Stomach (tissue), 9 donors: Measurements from ENCODE around the gene TPRN. TPM values are rescaled to one million over a fixed set of nuclear protein-coding genes. Genes with fewer than 3 reads are reported as not detected.
"Not testable (repeated sequence)": the region's sequence is repeated elsewhere in the genome, so short reads cannot be mapped to it uniquely, and the experiment has no call there.

Experiments used
- DNase-seq, 2 donors: peaks; one replicate each; pipeline versions ENCODE4 v3.0.0 to v3.0.0-alpha.2; 2013 to 2019
- H3K27ac ChIP-seq, 5 donors: fragments of 200-600 bp in 4 of 5; sonication (generic) in 4 of 5; one replicate each; pipeline ENCODE4 v1.5.1; 2013 to 2019; ENCODE audit warnings: mild to moderate bottlenecking in 1 of 5, moderate library complexity in 1 of 5
- H3K27me3 ChIP-seq, 3 donors: fragments of 200-600 bp; sonication (generic); one replicate each; pipeline ENCODE4 v1.5.1; 2017 to 2019; ENCODE audit warnings: mixed run types in 1 of 3
- H3K36me3 ChIP-seq, 4 donors: fragments of 200-600 bp; sonication (generic); 1 replicate in 3 of 4; 2 replicates in 1 of 4; pipeline ENCODE4 v1.5.1; 2016 to 2019
- H3K4me1 ChIP-seq, 4 donors: fragments of 200-600 bp; sonication (generic); one replicate each; pipeline ENCODE4 v1.5.1; 2016 to 2019
- H3K4me3 ChIP-seq, 4 donors: fragments of 200-600 bp; sonication (generic) in 3 of 4; one replicate each; pipeline ENCODE4 v1.5.1; 2016 to 2019; ENCODE audit warnings: mild to moderate bottlenecking in 1 of 4
- H3K9me3 ChIP-seq, 4 donors: fragments of 200-600 bp; sonication (generic); one replicate each; pipeline ENCODE4 v1.5.1; 2016 to 2019
- EP300 ChIP-seq: sonication (generic); formaldehyde crosslinking; IDR thresholded peaks from one replicate; pipeline ENCODE4 v1.6.1; 2017; ENCODE audit warnings: antibody characterized with exemption
- POLR2A ChIP-seq, 4 donors: fragments of 450-650 bp; IDR thresholded peaks; one replicate each; pipeline ENCODE4 v1.6.1; 2016; ENCODE audit warnings: antibody characterized with exemption in 4 of 4, control low read depth in 2 of 4, mild to moderate bottlenecking in 1 of 4, moderate library complexity in 1 of 4
- POLR2AphosphoS5 ChIP-seq, 3 donors: sonication (generic); formaldehyde crosslinking; IDR thresholded peaks; one replicate each; pipeline ENCODE4 v1.6.1; 2016; ENCODE audit warnings: antibody characterized with exemption in 3 of 3
- WGBS, 5 donors: extraction: QIAGEN DNeasy Blood & Tissue Kit in 3 of 5; methylation state at CpG; one replicate each; pipeline versions ENCODE4 v1.1.5 to v1.1.7; 2013 to 2018; 5-methylcytosine and 5-hydroxymethylcytosine counted together
- intact Hi-C: fragments of 100-400 bp; cut with DNase I; formaldehyde crosslinking; loops from one replicate; pipeline ENCODE4 v1.15.1; 2023; ENCODE audit warnings: low total_unique reads
- polyA plus RNA-seq, 3 donors: library from polyadenylated mRNA; stranded (reverse); fragments of 200-250 nt; gene quantifications; one replicate each; pipeline ENCODE4 v1.2.3, GENCODE V29; 2013
- total RNA-seq, 5 donors: library from RNA; depleted of rRNA; stranded (reverse); fragments of >200 nt; gene quantifications; one replicate each; pipeline versions ENCODE4 v1.1.0 to v1.2.3, GENCODE V29; 2014 to 2016
- TF ChIP-seq, protein P1 (sequence below), 7 experiments: fragments of 450-650 bp in 4 of 7; fragments of 200-600 bp in 3 of 7; sonication (generic) in 3 of 7; IDR thresholded peaks; one replicate each; pipeline ENCODE4 v1.5.1; 2016 to 2019; ENCODE audit warnings: antibody characterized with exemption in 7 of 7, control low read depth in 2 of 7, mild to moderate bottlenecking in 1 of 7
- donor health status: healthy with polysubstance abuse.
- donor health status: Bipolar disorder and iron deficiency.
- donor health status: healthy.

Gene TPRN
- total and polyA plus RNA-seq, 8 donors, result 8.8 to 161 (median 24.6) TPM

GRCh38 chr9:137245450-137246421 is 45.2 kb upstream of the TPRN start:
- TF ChIP-seq EP300 (no peak), POLR2A (IDR thresholded peaks at IDR 0.05) (no peak), POLR2AphosphoS5 (IDR thresholded peaks at IDR 0.05) (no peak)
- TF ChIP-seq, protein P1, sequence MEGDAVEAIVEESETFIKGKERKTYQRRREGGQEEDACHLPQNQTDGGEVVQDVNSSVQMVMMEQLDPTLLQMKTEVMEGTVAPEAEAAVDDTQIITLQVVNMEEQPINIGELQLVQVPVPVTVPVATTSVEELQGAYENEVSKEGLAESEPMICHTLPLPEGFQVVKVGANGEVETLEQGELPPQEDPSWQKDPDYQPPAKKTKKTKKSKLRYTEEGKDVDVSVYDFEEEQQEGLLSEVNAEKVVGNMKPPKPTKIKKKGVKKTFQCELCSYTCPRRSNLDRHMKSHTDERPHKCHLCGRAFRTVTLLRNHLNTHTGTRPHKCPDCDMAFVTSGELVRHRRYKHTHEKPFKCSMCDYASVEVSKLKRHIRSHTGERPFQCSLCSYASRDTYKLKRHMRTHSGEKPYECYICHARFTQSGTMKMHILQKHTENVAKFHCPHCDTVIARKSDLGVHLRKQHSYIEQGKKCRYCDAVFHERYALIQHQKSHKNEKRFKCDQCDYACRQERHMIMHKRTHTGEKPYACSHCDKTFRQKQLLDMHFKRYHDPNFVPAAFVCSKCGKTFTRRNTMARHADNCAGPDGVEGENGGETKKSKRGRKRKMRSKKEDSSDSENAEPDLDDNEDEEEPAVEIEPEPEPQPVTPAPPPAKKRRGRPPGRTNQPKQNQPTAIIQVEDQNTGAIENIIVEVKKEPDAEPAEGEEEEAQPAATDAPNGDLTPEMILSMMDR (IDR thresholded peaks at IDR 0.05), result no peak
- intact Hi-C loops, result no loop called here
- Histone ChIP-seq H3K36me3 (peaks cover 16 to 22% (median 21%) of the 10 kb centered on the region in 4 donors), H3K4me3 (no peak overlapping the region), H3K9me3 (no peaks in the 10 kb centered on the region), H3K27me3 (no peaks in the 10 kb centered on the region), H3K4me1 (peaks cover 20 to 28% (median 27%) of the 10 kb centered on the region in 4 donors), H3K27ac (no peak overlapping the region)
- no peak for DNase-seq
- WGBS, 5 donors, result 85 to 92% (median 89%) methylated on average over 20 to 25 of the region's 25 CpGs

GRCh38 chr9:137244486-137245449 is 44.2 kb upstream of the TPRN start:
- WGBS, 5 donors, result 57 to 71% (median 66%) methylated on average over 21 to 36 of the region's 36 CpGs
- Histone ChIP-seq H3K4me1 (peaks cover 25 to 35% (median 33%) of the 10 kb centered on the region in 4 donors), H3K27ac (no peak overlapping the region), H3K4me3 (no peak overlapping the region), H3K9me3 (no peaks in the 10 kb centered on the region), H3K27me3 (no peaks in the 10 kb centered on the region), H3K36me3 (peaks cover 16 to 22% (median 21%) of the 10 kb centered on the region in 4 donors)
- intact Hi-C loops, result no loop called here
- TF ChIP-seq POLR2AphosphoS5 (IDR thresholded peaks at IDR 0.05) (no peak), POLR2A (IDR thresholded peaks at IDR 0.05) (no peak), EP300 (no peak)
- TF ChIP-seq, protein P1 (IDR thresholded peaks at IDR 0.05), result no peak
- peak in 1 of 2 donors; percentile 42 for DNase-seq

DNA sequence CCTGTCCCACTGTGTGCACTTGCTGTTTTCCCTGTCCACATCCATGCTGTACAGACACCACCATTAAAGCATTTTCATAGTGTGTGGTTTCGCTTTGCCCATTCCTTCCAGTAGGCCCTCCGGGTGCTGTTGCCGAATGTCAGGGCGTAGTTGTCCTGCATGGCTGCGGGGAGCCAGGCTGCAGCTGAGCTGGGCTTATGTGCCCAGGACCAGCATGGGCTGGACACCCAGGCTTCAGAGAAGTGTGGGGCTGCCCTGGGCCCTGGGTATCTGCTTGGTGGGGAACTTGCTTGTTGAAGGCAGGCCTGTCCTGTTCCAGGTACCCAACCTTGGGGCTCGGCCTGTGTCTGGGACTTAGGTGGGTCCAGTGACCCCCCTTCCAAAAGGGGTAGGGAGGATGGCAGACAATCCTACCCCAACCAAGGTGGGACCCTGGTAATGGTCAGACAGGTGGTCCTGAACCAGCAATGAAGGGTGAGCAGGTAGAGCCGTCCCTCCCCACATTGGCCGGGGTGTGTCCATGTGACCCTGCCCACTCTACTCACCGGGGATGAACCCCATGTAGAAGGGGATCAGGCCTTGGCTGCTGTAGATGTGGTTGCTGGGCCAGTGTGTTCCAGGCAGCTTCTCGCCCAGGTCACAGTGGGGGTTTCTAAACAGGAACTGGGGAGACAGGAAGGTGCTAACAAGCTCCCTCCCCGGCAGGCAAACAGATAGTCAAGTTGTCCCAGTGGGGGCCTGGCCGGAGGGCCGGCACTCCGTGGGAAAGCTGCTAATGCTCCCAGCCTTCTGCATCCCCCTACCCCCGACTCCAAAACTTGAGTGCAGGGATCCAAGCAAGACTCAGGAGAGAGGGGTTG is 43.3 kb upstream of the TPRN start:
- Histone ChIP-seq H3K27ac (no peak overlapping the region), H3K36me3 (peaks cover 16 to 22% (median 21%) of the 10 kb centered on the region in 4 donors), H3K27me3 (no peaks in the 10 kb centered on the region), H3K9me3 (no peaks in the 10 kb centered on the region), H3K4me3 (peak overlapping the region in 1 of 4 donors; percentile 12), H3K4me1 (peaks cover 28 to 44% (median 42%) of the 10 kb centered on the region in 4 donors)
- TF ChIP-seq, protein P1 (IDR thresholded peaks at IDR 0.05), result no peak
- peak in 2 of 3 donors; percentile 21 to 34 for TF ChIP-seq POLR2AphosphoS5 (IDR thresholded peaks at IDR 0.05)
- intact Hi-C loops, result no loop called here
- DNase-seq, result no peak
- WGBS, 5 donors, result 58 to 66% (median 62%) methylated on average over 8 to 15 of the region's 15 CpGs

- H3K27ac ChIP-seq, DNase-seq, H3K9me3 ChIP-seq, H3K27me3 ChIP-seq, intact Hi-C loops: not testable (repeated sequence)
- Histone ChIP-seq H3K4me3 (peak overlapping the region in 3 of 4 donors; percentile 75 to 94 (median 89)), H3K4me1 (peaks cover 28 to 50% (median 48%) of the 10 kb centered on the region in 4 donors), H3K36me3 (peaks cover 16 to 22% (median 21%) of the 10 kb centered on the region in 4 donors)
- WGBS, 5 donors, result 87 to 92% (median 88%) methylated on average over 15 to 18 of the region's 18 CpGs
Observed at GRCh38 chr9:137243266-137243625, 42.7 kb upstream of the TPRN start.
